HG02943 (cell line): ENCODE data around the gene VWF.
"Not testable (repeated sequence)": the region's sequence is repeated elsewhere in the genome, so short reads cannot be mapped to it uniquely, and the experiment has no call there.

Source experiments
- ATAC-seq: cut with Tn5 transposase; IDR thresholded peaks from one replicate; pipeline ENCODE4 v1.9.1; 2021; ENCODE audit warnings: mild to moderate bottlenecking, low read depth, moderate library complexity; ENCODE audit not compliant: unreplicated experiment

VWF gene

DNA sequence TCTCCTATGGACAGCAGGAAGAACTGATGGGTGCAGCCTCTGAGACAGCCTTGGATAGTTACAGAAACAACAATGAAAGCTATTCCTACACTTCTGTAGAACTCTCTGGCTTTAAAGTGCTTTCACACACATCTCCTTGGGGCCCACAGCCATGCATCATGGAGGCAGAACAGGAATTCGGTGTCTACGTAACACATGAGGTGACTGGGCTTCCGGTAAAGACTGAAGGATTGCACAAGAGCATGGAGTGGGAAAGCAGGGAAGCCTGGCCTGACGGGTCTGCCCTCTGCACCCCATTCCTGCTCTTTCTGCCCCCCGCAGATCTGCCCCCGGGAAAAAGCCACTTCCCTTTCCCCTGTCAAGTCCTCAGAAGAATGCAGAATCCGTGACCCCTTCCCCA lies 82.6 kb downstream of the VWF start:
- no peak for ATAC-seq

DNA sequence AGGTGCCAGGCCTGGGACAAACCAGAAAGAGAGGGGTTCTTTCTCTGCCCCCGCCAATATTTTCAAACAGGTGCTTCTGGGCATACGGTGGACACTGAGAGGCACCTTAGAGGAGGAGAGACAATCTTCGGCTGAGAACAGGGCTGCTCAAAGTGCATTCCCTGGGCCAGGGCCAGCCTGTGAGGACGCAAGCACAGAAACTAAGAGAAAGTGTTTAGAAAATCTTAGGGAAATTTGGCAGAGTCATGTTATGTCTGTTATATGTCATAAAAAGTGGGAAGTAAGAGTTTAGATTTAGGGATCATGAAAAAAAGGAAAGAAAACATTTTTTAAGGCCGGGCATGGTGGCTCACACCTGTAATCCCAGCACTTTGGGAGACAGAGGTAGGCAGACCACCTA lies 83.7 kb downstream of the VWF start:
- ATAC-seq, result no peak

DNA sequence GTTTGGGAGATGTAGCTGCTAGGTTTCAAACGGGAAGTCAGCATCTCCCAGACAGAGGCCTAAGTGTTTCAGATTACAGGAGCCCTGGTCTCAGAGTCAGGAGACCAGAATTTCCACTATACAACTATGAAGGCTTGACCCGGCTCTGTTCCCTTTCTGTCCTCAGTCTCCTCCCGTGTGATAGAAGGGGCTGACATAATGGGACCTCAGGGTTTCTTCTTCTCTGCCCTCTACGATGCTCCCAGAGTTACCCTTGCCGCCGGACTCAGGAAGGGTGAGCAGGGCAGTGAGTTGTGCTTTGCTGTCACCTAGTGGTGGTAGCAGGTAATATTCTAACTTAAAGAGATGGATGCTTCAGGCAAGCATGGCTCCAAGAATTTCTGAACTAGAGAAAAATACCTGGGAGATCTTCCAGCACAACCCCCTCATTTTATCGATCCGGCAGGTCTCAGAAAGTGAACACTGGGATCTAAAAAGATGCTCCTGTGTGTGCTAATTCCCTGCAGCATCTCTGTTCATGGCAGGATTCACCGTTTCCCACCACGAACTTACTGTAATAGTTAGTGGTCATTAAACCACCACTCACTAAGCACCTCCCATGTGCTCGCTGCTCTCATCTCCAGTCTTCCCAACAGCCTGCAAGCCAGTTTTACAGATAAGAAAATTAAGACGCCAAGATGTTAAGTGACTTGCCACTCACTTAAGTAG lies 84.4 kb downstream of the VWF start:
- no peak for ATAC-seq

DNA sequence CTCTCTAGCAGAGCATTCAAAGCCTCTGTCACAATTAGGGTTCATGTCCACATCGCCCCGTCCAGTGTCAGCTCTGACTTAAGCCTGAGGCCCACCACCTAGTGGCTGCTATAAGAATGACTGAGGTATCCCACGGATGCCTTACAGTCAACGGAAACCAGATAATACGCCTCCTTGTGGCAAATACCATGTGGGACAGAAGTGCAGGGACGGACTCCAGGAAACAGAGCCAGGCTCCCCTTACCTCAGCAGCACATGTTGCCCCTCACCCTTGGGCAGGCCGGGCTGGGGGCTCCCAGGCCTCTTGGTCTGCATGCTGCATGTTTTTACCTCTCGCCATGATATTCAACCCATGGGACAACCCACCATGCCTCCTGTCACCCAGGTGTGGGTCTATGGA lies 86.3 kb downstream of the VWF start:
- ATAC-seq, result no peak

DNA sequence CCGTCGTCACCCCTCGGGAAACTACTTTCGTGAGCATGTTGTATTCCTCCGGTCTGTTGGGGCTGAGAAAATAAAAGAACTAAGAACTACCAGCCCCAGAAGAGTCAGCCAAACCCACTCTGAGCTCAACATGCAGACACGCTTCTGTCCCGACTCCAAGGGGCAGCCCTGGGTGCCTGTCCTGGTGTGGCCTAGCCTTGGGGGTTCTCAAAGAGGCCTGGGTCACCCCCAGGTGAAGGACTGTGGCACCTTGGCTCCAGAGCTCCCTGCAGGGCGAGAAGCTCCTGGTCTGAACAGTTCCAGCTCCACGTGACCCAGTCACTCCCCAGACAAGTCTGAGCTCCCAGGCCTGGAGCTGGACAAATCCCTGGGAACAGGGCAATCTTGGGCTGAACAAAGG lies 87.0 kb downstream of the VWF start:
- no peak for ATAC-seq

DNA sequence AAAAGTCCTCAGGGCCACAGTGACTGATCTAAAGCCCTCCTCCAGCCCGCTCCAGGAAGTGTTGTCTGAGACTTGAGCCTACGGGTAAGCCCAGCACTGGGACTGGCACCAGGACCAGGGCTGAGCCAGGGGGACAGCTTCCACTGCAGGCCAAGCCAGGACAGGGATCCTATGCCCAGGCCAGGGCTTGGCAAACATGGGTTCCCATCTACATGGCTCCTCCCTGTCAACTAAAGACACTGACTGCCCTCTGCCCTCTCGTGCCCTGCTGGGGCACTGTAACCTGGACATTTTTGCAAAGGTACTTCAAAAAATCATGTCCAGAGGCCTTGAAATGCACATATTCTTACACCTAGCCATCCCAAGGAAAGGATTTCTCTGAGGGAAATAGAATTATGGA lies 88.0 kb downstream of the VWF start:
- no peak for ATAC-seq

DNA sequence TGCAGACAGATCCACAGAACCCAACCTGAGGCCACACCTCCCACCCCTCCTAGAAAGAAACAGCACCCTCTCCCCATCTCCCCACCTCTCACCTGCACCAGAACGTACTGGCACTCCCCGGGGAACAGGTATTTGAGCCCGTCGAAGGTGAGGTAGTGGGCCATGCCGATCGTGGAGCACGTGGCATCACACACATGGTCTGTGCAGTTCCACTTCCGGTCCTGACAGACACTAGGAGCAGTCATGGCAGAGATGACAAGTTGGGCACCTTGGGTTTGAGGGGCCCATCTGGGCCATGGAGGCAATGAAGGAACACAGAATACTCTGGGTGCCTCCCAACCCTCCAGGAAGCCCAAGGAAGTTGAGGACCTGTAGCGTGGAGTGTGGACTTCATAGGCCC lies 89.9 kb downstream of the VWF start:
- ATAC-seq, result no peak

DNA sequence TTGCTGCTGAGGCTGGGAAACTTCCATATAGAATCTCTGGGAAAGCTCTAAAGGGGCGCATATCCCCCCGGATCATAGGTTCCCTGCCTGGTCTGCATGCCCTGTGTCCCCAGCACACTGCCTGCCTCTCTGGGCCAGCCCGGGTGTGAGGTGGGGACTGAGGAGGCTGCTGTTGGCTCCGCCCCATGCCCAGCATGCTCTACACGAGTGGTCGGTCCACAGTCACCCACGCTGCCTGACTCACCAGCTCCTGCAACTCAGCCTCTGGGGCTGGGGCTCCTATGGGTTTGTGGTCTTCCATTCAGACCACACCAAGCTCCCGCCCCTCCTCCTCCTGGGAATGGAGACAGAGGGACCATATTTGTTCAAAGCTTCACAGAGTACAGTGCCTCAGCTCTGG lies 90.9 kb downstream of the VWF start:
- no peak for ATAC-seq

DNA sequence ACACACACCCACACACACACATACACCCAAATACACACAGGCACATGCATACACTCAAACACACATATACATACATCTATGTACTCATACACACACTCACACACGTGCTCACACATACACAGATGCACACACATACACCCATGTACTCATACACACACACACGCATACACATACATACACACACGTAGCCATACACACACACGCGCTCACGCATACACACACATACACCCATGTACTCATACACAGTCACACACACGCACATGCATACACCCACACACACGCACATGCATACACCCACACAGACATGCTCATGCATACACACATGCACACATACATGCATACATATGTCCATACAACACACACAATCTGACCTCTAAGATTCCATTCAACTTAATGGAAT lies 91.7 kb downstream of the VWF start:
- no peak for ATAC-seq

DNA sequence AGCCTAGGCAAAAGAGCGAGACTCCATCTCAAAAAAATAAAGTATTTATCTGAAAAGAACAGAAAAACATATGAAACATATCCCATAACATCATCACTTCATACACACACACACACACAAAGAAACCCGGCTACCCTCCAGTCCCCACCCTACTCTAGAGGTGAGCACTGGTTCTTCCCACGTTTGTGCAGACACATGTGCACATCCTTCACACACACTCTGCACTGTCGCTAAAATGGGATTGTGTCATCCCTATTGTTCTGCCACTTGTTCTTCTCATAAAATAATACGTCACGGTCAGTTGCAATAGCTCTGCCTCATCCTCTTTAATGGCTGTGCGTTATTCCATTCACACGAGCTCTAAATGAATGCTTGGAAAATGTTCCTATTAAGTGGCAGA lies 93.5 kb downstream of the VWF start:
- no peak for ATAC-seq

DNA sequence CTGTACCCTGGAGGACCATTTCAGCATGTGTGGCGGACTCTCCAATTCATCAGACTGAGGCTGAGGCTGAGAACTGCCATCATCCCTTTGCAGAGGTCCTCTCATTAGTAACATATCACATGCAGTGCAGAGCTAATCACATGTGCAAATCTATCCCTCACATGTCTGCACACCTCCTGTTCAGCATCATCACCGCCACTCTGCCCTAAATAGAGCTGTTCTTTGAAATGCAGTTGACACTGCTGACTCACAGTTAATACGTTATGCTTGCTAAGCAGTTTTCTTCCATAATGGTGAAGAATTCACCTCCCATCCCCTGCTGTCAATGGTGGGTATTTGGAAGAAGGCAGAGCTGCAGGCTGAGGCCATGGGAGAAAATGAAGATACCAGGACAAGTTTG lies 94.4 kb downstream of the VWF start:
- no peak for ATAC-seq

DNA sequence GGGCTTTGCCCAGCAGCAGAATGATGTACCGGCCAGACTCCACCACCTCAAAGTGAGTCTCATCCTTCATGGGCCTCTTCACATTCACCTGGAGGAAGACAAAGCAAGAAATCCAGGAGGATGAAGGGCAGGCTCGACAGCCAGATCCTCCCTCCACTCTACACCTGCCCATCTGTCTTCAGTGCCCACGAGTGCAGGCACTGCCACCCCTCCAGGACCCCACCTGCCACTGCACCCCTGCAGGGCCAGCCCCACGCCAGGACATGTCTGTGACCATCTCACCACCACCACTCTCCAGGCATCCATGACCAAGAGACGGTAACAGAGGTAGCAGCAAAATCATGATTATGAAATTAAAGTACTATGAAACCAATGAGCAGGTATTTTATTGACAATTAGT lies 95.1 kb downstream of the VWF start:
- no peak for ATAC-seq

DNA sequence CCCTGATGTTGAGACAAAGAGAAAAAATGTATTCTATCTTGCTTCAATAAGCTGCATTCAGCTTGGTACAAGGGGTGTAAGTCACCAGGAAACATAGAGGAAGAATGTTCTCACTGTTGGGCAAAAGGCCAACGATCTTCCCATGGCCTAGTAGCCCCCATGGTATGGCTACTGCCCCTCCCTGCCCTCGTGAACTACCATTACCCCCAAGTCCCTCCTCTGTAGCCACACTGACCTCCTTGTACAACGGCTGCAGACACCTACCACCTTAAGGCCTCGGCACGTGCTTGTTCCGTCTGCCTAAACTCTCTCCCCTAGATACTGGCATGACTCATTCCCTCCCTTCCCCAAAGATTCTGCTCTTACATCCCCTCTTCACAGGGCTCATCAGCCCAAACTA lies 97.5 kb downstream of the VWF start:
- ATAC-seq, result no peak

DNA sequence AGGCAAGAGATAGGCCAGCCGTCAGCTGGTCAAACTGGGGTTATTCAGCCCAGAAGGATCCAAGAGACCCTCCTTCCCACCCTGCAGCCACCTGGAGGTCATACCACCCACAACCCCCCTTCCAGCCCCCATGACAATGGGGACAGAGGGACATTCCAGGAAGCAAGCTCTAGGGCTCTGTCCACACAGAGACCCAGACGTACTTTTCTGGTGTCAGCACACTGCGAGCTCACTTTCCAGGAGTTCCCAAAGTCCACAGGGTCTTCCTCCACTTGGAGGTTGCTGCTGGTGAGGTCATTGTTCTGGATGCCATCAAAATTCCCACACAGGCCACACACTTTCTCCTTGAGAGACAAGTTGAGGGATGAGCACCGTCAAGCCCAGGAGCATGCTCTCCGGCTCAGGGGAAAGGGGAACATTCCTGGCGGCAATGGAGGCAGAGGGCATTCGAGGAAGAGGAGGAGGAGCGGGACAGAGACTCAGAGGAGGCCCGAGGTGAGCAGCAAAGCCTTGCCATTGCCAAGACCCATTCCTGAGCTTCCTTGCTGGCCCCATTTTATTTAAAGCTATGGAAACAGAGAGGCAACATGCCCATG lies 98.7 kb downstream of the VWF start:
- ATAC-seq, result not testable (repeated sequence)

DNA sequence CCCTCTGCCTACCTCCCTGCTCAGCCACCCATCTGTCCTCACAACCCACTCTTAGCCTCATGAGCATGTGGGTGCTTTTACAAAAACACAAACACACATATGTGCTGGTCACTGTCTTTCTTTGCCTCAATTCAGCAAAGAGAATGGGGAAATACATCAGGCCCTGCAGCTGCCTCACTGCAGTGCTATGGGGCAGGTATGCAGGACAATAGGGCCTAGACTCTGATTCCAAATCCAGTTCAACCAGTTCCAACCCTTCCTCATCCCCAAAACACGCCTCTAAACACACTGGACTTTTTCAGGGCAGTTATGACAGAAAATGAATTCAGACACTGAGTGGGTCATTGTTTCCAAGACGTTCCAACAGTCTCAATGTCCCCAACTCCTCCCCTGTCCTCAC lies 100.4 kb downstream of the VWF start:
- not testable (repeated sequence) for ATAC-seq

DNA sequence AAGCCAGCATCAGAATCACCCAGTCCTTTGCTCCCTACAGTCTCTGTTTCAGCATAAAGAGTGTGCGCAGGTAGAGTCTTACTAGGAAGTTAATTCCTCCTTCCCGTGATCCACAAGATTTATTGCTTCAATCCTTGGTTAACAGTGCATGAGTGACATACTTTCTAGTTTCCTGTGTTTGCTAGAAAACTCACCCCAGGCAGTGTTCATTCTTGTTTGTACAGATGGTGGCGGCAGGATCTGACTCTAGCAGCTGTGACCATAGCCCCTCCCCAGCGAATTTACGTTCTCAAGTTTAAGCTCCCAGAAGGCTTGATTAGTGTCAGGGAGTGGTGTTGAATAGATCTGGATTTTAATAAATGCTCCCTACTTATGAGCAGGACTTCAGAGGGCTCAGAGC lies 103.5 kb downstream of the VWF start:
- ATAC-seq, result no peak

DNA sequence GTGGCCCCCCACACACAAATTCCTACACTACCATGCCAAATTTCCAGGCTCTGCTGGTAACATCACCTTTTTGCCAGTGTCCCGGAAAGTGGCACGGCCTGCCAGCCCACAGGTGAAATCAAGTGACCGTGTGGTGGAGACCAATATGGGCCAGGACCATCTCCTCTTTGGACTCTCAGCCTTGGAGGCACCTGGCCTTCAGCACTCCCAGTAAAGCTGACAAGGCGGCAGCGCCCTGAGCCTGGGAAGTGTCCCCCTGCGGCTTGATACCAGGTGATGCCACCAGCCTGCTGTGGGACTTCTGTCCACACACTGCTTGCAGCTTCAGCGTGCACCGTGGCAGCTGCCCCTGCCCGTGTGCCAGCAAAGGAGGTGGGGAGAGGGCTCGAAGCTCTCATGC lies 104.0 kb downstream of the VWF start:
- not testable (repeated sequence) for ATAC-seq

DNA sequence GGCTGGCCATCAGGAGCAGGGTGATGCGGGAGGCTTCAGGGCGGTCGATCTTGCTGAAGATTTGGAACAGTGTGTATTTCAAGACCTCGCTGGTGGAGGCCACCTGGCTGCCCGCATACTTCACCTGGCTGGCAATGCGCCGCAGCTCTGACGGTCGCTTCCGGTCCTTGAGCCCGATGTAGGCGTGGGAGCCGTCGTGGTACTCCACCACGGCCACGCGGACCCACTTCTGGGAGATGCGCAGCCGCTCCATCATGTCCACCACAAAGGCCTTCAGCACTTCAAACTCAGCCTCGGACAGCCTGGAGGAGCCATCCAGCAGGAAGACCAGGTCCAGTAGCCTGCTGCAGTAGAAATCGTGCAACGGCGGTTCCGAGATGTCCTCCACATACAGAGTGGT lies 105.2 kb downstream of the VWF start:
- not testable (repeated sequence) for ATAC-seq

DNA sequence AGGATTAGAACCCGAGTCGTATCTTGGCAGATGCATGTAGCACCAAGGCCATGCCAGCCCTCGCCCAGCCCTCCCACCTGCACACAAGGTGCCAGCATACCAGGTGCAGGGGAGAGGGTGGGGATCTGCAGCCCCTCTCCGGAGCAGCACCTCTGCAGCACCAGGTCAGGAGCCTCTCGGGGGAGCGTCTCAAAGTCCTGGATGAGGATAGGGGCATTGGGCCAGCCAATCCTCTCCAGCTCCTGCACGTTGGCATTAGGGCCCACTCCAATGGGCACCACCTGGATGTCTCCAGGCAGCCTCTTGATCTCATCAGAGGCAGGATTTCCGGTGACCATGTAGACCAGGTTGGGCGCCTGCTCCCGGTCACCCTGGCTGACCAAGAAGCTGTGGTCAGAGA lies 106.2 kb downstream of the VWF start:
- ATAC-seq, result no peak

DNA sequence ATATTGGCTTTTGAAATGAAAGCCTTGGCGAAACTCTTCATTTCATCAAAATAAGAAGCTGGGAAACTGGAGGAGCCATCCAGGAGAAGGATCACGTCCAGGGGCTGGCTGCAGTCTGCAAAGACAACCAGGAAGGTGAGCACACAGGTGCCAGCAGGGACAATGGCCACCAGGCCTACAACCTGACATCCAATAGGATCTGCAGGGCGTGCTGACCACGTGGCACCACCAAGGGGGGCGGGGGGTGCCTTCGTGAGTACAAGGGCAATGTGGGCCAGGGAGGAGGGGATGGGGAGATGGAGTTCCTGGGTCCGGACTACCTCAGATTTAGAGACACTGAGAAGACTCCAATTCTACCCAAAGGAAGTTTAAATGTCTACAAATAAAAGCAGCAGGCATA lies 107.7 kb downstream of the VWF start:
- no peak for ATAC-seq

DNA sequence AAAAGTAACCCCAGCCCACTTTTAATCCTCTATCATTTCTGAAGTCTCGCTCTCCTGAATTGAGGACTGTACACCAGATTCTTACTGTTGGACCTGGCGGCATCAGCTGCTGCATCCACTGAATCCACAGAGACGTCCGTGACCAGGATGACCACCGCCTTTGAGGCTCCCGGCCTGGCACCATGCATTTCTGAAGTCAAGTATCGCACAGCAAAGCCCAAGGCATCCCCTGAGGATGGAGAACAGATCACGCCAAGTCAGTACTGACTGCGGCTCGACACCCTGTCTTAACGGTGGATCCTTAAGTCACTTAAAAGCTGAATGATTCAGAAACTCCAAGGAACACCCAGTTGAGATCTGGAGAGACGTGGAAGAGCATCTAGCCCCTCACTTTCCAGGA lies 108.5 kb downstream of the VWF start:
- not testable (repeated sequence) for ATAC-seq

DNA sequence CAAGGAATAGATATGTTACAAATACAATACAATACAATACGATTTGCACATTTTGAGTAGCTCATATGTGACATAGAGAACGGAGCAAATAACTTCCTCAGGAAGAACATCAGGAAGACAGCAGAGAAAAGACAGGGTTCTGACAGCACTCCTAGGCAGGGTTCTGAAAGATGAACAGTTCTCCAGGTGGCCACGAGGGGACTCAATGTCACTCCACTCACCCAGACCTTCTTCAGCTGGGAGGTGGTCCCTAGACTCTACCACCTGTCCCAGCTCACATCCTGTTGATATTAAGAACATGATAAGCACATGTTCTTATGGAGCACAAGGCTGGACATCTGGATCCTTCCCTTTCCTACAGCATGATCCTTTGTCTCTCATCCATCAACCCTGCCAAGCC lies 109.2 kb downstream of the VWF start:
- not testable (repeated sequence) for ATAC-seq
